ENCODE data around the gene ALK.

Gene ALK

GRCh38 chr2:29834624-29835023 lies 86.8 kb downstream of the ALK start:
- Histone ChIP-seq H3K4me2 (ENCODE audit: low read depth, low read length) (no peak overlapping the region), H2AFZ (ENCODE audit: low read length) (no peak overlapping the region), H3K4me3 (ENCODE audit: low read length) (no peak overlapping the region), H3F3A (ENCODE audit: insufficient read depth, low read length) (no peaks in the 10 kb centered on the region), H3K9me2 (replicated peaks; ENCODE audit: insufficient read depth, low read length) (no peaks in the 10 kb centered on the region), H3K27ac (ENCODE audit: low read length) (no peak overlapping the region), H3K9ac (ENCODE audit: low read length) (no peak overlapping the region), H3K36me3 (replicated peaks; ENCODE audit: insufficient read depth, low read length) (no peaks in the 10 kb centered on the region), H3K4me1 (ENCODE audit: low read length) (no peaks in the 10 kb centered on the region), H3K27me3 (replicated peaks; ENCODE audit: insufficient read depth, low read length) (no peaks in the 10 kb centered on the region), H3K79me2 (ENCODE audit: low read length) (no peaks in the 10 kb centered on the region), H3K9me3 (replicated peaks; ENCODE audit: insufficient read depth, low read length) (no peaks in the 10 kb centered on the region), H4K20me1 (ENCODE audit: insufficient read depth, low read length) (no peaks in the 10 kb centered on the region)
- no peak for TF ChIP-seq EZH2phosphoT487 (IDR thresholded peaks at IDR 0.05; ENCODE audit: low read length)
- no peak for TF ChIP-seq CTCF (IDR thresholded peaks at IDR 0.05; ENCODE audit: low read length)
- no peak for TF ChIP-seq EZH2 (optimal IDR thresholded peaks at IDR 0.05; ENCODE audit: low read depth, low read length)
- no peak for DNase-seq

DNA sequence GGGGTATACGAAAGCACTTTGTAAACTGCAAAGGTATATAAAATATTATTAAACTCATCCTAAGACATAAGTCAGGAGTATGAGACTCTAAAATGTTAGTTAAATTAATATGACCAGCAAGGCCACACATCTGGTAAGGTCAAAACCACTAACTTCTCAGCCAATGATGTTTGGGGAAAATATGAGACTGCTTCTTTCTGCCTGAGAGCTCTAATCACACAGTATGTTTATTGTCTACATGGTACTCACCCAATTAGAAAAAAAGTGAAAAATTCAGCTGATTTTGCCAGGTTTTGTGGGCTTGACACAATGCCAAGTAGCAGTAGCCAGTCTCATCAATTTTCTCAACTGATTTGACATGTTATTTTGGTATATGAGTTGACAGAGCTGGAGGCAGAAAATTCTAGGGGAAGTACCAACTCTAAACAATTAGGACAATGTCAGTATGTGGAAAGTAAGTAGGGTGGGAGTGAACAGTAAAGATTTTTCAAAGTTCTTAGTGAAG lies 87.3 kb downstream of the ALK start:
- Histone ChIP-seq H3K36me3 (replicated peaks; ENCODE audit: insufficient read depth, low read length) (no peaks in the 10 kb centered on the region), H3K4me1 (ENCODE audit: low read length) (no peaks in the 10 kb centered on the region), H3K9me2 (replicated peaks; ENCODE audit: insufficient read depth, low read length) (no peaks in the 10 kb centered on the region), H4K20me1 (ENCODE audit: insufficient read depth, low read length) (no peaks in the 10 kb centered on the region), H3K27me3 (replicated peaks; ENCODE audit: insufficient read depth, low read length) (no peaks in the 10 kb centered on the region), H3K79me2 (ENCODE audit: low read length) (no peaks in the 10 kb centered on the region), H2AFZ (ENCODE audit: low read length) (no peak overlapping the region), H3K27ac (ENCODE audit: low read length) (no peak overlapping the region), H3K9me3 (replicated peaks; ENCODE audit: insufficient read depth, low read length) (no peaks in the 10 kb centered on the region), H3K9ac (ENCODE audit: low read length) (no peak overlapping the region), H3F3A (ENCODE audit: insufficient read depth, low read length) (no peaks in the 10 kb centered on the region), H3K4me2 (ENCODE audit: low read depth, low read length) (no peak overlapping the region), H3K4me3 (ENCODE audit: low read length) (no peak overlapping the region)
- TF ChIP-seq EZH2phosphoT487 (IDR thresholded peaks at IDR 0.05; ENCODE audit: low read length), result no peak
- no peak for TF ChIP-seq EZH2 (optimal IDR thresholded peaks at IDR 0.05; ENCODE audit: low read depth, low read length)
- TF ChIP-seq CTCF (IDR thresholded peaks at IDR 0.05; ENCODE audit: low read length), result no peak
- no peak for DNase-seq

DNA sequence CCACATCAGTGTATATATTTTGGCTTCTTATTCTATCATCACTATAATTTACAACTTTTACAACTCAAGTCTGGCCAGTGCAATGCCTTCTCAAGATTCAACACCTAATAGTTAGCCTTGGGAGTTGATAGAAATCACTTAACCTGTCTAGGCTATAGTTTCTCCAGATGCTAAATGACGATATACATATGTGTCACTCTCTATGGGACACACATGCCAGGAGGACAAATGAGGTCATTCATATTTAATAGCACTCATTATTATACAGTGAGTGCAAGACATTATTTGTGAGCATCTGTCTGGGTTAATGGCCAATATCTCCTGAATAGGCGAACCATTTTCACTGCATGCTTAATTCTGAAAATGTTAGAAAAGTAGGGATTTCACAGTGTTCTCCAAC lies 89.8 kb downstream of the ALK start:
- H3K36me3 ChIP-seq (replicated peaks; ENCODE audit: insufficient read depth, low read length), result no peaks in the 10 kb centered on the region
- H2AFZ ChIP-seq (ENCODE audit: low read length), result no peak overlapping the region

More for the DNA sequence above, 89.8 kb downstream of the ALK start:
- no peaks in the 10 kb centered on the region for H3K79me2 ChIP-seq (ENCODE audit: low read length)
- H3K4me2 ChIP-seq (ENCODE audit: low read depth, low read length), result no peak overlapping the region
- no peak overlapping the region for H3K27ac ChIP-seq (ENCODE audit: low read length)
- TF ChIP-seq EZH2 (optimal IDR thresholded peaks at IDR 0.05; ENCODE audit: low read depth, low read length) (no peak), CTCF (IDR thresholded peaks at IDR 0.05; ENCODE audit: low read length) (no peak), EZH2phosphoT487 (IDR thresholded peaks at IDR 0.05; ENCODE audit: low read length) (no peak)
- H3K27me3 ChIP-seq (replicated peaks; ENCODE audit: insufficient read depth, low read length), result no peaks in the 10 kb centered on the region
- H4K20me1 ChIP-seq (ENCODE audit: insufficient read depth, low read length), result no peaks in the 10 kb centered on the region
- H3K4me1 ChIP-seq (ENCODE audit: low read length), result no peaks in the 10 kb centered on the region
- H3K9me3 ChIP-seq (replicated peaks; ENCODE audit: insufficient read depth, low read length), result no peaks in the 10 kb centered on the region
- H3F3A ChIP-seq (ENCODE audit: insufficient read depth, low read length), result no peaks in the 10 kb centered on the region
- H3K4me3 ChIP-seq (ENCODE audit: low read length), result no peak overlapping the region
- H3K9me2 ChIP-seq (replicated peaks; ENCODE audit: insufficient read depth, low read length), result no peaks in the 10 kb centered on the region
- H3K9ac ChIP-seq (ENCODE audit: low read length), result no peak overlapping the region
- no peak for DNase-seq
